GM12872 (cell line): ENCODE data around the gene NFASC.

Experiments used
- CTCF ChIP-seq: IDR thresholded peaks from 3 replicates; pipeline ENCODE4 v1.5.1; 2011; ENCODE audit warnings: low read depth, mild to moderate bottlenecking, low read length, moderate library complexity; ENCODE audit not compliant: insufficient read depth

Gene NFASC

DNA sequence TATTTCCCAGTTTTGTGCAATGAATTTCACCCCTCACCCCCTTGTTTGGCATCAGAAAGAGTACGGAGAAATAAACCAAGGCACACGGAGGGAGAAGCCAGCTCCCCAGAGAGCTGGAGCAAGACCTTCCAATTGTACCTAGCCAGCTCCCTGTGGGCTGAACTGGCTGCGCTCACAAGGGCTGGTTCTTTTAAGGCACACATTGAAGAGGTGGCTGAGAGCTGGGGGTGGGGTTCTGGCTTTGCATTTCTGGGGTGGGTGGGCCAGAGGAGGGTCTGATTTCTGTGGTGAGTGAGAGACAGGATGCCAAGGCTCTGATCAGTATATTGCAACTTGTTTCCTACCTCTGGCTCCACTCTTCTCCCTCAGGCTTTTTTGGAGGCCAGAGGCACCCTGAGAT is 39.5 kb upstream of the NFASC start:
- TF ChIP-seq CTCF: no peak

GRCh38 chr1:204834336-204834735 is 36.3 kb upstream of the NFASC start:
- TF ChIP-seq CTCF: no peak

DNA sequence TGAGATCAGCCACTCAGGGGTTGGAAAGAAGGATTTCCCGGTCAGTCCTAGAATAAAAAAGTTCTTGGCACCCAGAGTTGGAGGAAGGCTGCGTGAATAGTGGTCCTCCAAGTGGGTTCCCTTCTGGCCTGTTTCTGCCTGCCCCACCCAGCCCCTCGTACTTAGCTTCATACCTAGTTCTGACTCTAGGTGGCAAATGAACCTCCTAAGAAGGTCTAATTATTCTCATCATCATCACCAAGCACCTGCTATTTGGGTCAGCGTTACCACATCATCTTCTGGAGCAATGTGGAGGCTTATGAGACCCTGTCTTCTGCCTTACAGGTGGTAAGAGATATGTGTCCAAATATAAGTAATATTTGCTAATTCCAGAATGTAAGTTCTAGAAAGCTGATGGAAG is 35.9 kb upstream of the NFASC start:
- TF ChIP-seq CTCF: no peak

- TF ChIP-seq CTCF: no peak
Measured at GRCh38 chr1:204835737-204836136, 34.9 kb upstream of the NFASC start.

DNA sequence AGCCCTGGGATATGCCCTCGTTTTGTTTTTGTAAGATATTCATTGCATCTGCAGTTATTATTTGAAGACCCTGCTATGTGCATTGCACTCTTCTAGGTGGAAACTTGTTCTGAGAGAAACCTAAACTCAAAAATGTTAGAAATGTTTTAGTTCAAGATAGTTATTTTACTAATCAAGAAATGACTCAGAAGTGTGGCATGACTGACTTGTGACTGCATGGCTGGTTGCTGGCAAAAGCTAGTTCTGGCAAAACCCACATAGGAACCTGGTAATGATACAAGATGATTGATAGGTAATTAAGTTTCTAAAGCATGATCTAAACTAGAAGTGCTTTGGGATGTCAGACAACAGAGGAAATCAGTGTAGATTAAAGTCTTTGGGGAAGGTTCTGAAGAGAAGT is 33.8 kb upstream of the NFASC start:
- TF ChIP-seq CTCF: no peak

GRCh38 chr1:204837440-204838084 is 33.1 kb upstream of the NFASC start:
- TF ChIP-seq CTCF: no peak

- TF ChIP-seq CTCF: no peak
Measured at GRCh38 chr1:204841316-204841715, 29.3 kb upstream of the NFASC start.
